Amygdala (tissue), 56 donors: ENCODE measurements around the gene TNFAIP8.

Source experiments
- DNase-seq, 56 donors: peaks; one replicate each; lab custom pipeline; 2025; lab: John Stamatoyannopoulos, UW

TNFAIP8 gene

GRCh38 chr5:119355685-119356611, at the start of gene TNFAIP8:
TNFAIP8 (plus strand) TSS chr5:119356019; CDS start chr5:119356091, 72 bp downstream.
- peak in 16 of 56 donors; percentile 2 to 34 (median 10) for DNase-seq

- no peak for DNase-seq
Observed at GRCh38 chr5:119307170-119307569, 48.6 kb upstream of the TNFAIP8 start.

GRCh38 chr5:119309326-119309725, 46.5 kb upstream of the TNFAIP8 start:
- DNase-seq, result no peak

- no peak for DNase-seq
Observed at GRCh38 chr5:119311688-119312087, 44.1 kb upstream of the TNFAIP8 start.

- no peak for DNase-seq
Observed at GRCh38 chr5:119312403-119312802, 43.4 kb upstream of the TNFAIP8 start.

- DNase-seq, result no peak
Observed at GRCh38 chr5:119313197-119313596, 42.6 kb upstream of the TNFAIP8 start.

- DNase-seq, result no peak
Observed at GRCh38 chr5:119313658-119314605, 41.9 kb upstream of the TNFAIP8 start.

GRCh38 chr5:119315516-119315949, 40.3 kb upstream of the TNFAIP8 start:
- DNase-seq, result peak in 2 of 56 donors; percentile 6 to 17

- DNase-seq, result no peak
Observed at GRCh38 chr5:119316086-119316485, 39.7 kb upstream of the TNFAIP8 start.

- no peak for DNase-seq
Observed at GRCh38 chr5:119316906-119317305, 38.9 kb upstream of the TNFAIP8 start.

GRCh38 chr5:119318256-119318894, 37.4 kb upstream of the TNFAIP8 start:
- no peak for DNase-seq

- no peak for DNase-seq
Observed at GRCh38 chr5:119319401-119319800, 36.4 kb upstream of the TNFAIP8 start.

GRCh38 chr5:119319890-119320289, 35.9 kb upstream of the TNFAIP8 start:
- no peak for DNase-seq

GRCh38 chr5:119321569-119322311, 34.1 kb upstream of the TNFAIP8 start:
- no peak for DNase-seq

GRCh38 chr5:119322312-119322947, 33.4 kb upstream of the TNFAIP8 start:
- no peak for DNase-seq

GRCh38 chr5:119322948-119323537, 32.8 kb upstream of the TNFAIP8 start:
- DNase-seq, result no peak

- no peak for DNase-seq
Observed at GRCh38 chr5:119323601-119324000, 32.2 kb upstream of the TNFAIP8 start.

- DNase-seq, result no peak
Observed at GRCh38 chr5:119324842-119325241, 31.0 kb upstream of the TNFAIP8 start.

- DNase-seq, result peak in 6 of 56 donors; percentile 2 to 24 (median 9)
Observed at GRCh38 chr5:119327018-119327417, 28.8 kb upstream of the TNFAIP8 start.
